ENCODE results near the gene LPO. TPM values are rescaled to one million over a fixed set of nuclear protein-coding genes. Genes with fewer than 3 reads are reported as not detected.
A peak's percentile ranks its signal among the peaks of the same experiment; 100 is the strongest.

Gene LPO
- total RNA-seq, 1 experiment from 2014 or later, result not detected

GRCh38 chr17:58210922-58211321 lies 27.5 kb upstream of the LPO start:
- Mint-ChIP-seq H3K4me3 (ENCODE audit: low read depth, unreplicated experiment) (no peak overlapping the region), H3K9me3 (ENCODE audit: low read depth, unreplicated experiment) (no peaks in the 10 kb centered on the region), H3K4me1 (ENCODE audit: low read depth, unreplicated experiment) (no peaks in the 10 kb centered on the region), H3K27ac (ENCODE audit: unreplicated experiment) (no peak overlapping the region), H3K36me3 (ENCODE audit: insufficient read depth, unreplicated experiment) (no peaks in the 10 kb centered on the region), H3K27me3 (ENCODE audit: unreplicated experiment) (no peaks in the 10 kb centered on the region)
- no TSS peak for BruUV-seq (replicated peaks)
- intact Hi-C loops (cut with micrococcal nuclease; ENCODE audit: unreplicated experiment), result no loop called here
- no peak for TF ChIP-seq CTCF (IDR thresholded peaks at IDR 0.05; ENCODE audit: unreplicated experiment)
- CTCF ChIA-PET, result no interaction called here
- no peak for DNase-seq

- TF ChIP-seq CTCF (IDR thresholded peaks at IDR 0.05; ENCODE audit: unreplicated experiment), result no peak
- no peaks in the 10 kb centered on the region for H3K4me1 Mint-ChIP-seq (ENCODE audit: low read depth, unreplicated experiment)
- H3K27ac Mint-ChIP-seq (ENCODE audit: unreplicated experiment), result no peak overlapping the region
- no peak for DNase-seq
- H3K27me3 Mint-ChIP-seq (ENCODE audit: unreplicated experiment), result no peaks in the 10 kb centered on the region
- BruUV-seq (replicated peaks), result no TSS peak
- peaks cover 13% of the 10 kb centered on the region for H3K36me3 Mint-ChIP-seq (ENCODE audit: insufficient read depth, unreplicated experiment)
- CTCF ChIA-PET, result no interaction called here
- intact Hi-C loops (cut with micrococcal nuclease; ENCODE audit: unreplicated experiment), result no loop called here
- no peaks in the 10 kb centered on the region for H3K9me3 Mint-ChIP-seq (ENCODE audit: low read depth, unreplicated experiment)
- no peak overlapping the region for H3K4me3 Mint-ChIP-seq (ENCODE audit: low read depth, unreplicated experiment)
Measured at GRCh38 chr17:58215685-58216084, 22.7 kb upstream of the LPO start.

GRCh38 chr17:58217766-58218165 lies 20.6 kb upstream of the LPO start:
- no TSS peak for BruUV-seq (replicated peaks)
- no peak overlapping the region for H3K4me3 Mint-ChIP-seq (ENCODE audit: low read depth, unreplicated experiment)
- no peaks in the 10 kb centered on the region for H3K4me1 Mint-ChIP-seq (ENCODE audit: low read depth, unreplicated experiment)
- no peak for DNase-seq
- H3K9me3 Mint-ChIP-seq (ENCODE audit: low read depth, unreplicated experiment), result no peaks in the 10 kb centered on the region
- H3K27ac Mint-ChIP-seq (ENCODE audit: unreplicated experiment), result no peak overlapping the region
- no peaks in the 10 kb centered on the region for H3K27me3 Mint-ChIP-seq (ENCODE audit: unreplicated experiment)
- intact Hi-C loops (cut with micrococcal nuclease; ENCODE audit: unreplicated experiment), result no loop called here
- no peak for TF ChIP-seq CTCF (IDR thresholded peaks at IDR 0.05; ENCODE audit: unreplicated experiment)
- H3K36me3 Mint-ChIP-seq (ENCODE audit: insufficient read depth, unreplicated experiment), result peaks cover 13% of the 10 kb centered on the region
- CTCF ChIA-PET, result no interaction called here

GRCh38 chr17:58219007-58219788 lies 19.2 kb upstream of the LPO start, which contains the start of gene MKS1:
MKS1 (minus strand) TSS chr17:58219255; CDS start chr17:58219230, 25 bp downstream.
- Mint-ChIP-seq H3K9me3 (ENCODE audit: low read depth, unreplicated experiment) (no peaks in the 10 kb centered on the region), H3K4me3 (ENCODE audit: low read depth, unreplicated experiment) (peak within 1 kb of the TSS; percentile 92), H3K4me1 (ENCODE audit: low read depth, unreplicated experiment) (peaks cover 5% of the 10 kb centered on the region), H3K27me3 (ENCODE audit: unreplicated experiment) (no peaks in the 10 kb centered on the region), H3K36me3 (ENCODE audit: insufficient read depth, unreplicated experiment) (peaks cover 13% of the 10 kb centered on the region), H3K27ac (ENCODE audit: unreplicated experiment) (peak within 1 kb of the TSS; percentile 93)
- intact Hi-C loops (cut with micrococcal nuclease; ENCODE audit: unreplicated experiment), result no loop called here
- BruUV-seq (replicated peaks), result no TSS peak
- DNase-seq, result peak; percentile 92
- CTCF ChIA-PET, result interaction anchor here (0.6 kb wide), 1 partner anchor 46 kb away, joined by 6 read pairs; no protein-coding TSS in a partner anchor
- TF ChIP-seq CTCF (IDR thresholded peaks at IDR 0.05; ENCODE audit: unreplicated experiment), result peak; percentile 12
